ENCODE measurements around the gene MT1A. TPM values are rescaled to one million over a fixed set of nuclear protein-coding genes. Genes with fewer than 3 reads are reported as not detected.

Gene MT1A
- total and polyA plus RNA-seq, 2 donors (not counting 3 experiments of a cell fraction or from before 2014, with no cell fraction given) = 6.5 to 8.4 TPM

DNA sequence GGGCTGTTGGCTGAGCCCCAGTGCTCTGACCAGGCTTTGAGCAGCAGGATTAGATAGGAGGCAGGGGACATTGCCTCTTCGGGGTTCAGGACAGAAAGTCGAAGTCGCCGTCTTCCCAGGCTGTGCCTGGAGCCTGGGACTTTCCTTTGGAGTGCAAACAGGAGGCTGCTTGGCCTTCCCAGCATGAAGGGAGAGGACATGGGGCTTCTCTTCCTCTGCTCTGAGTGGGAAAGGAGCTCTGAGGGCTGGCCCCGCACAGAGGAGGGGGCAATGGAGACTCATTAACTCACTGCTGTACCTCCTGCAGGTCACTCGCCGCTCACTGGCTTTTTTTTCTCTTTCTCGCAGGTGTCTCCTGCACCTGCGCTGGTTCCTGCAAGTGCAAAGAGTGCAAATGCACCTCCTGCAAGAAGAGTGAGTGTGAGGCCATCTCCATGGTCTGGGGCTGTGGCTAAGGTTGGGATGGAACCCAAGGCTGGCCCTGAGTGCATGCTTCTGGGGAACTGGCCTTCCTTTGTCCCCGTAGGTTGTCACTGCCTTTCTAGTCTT lies 19.9 kb downstream of the MT1A start:
- Histone ChIP-seq H3K4me3 (replicated peaks in 1 of 3; ENCODE audit: insufficient read depth in 1 of 3, low read depth in 1 of 3, low read length in 3 of 3) (peak overlapping the region in 2 of 3 experiments; percentile 36 to 65), H3K9ac (replicated peaks; ENCODE audit: extremely low read depth, insufficient read depth, low read length) (no peak overlapping the region), H3K27ac (ENCODE audit: insufficient read depth, low read depth, low read length) (no peak overlapping the region), H3K79me2 (ENCODE audit: control insufficient read depth, insufficient read depth, low read length) (no peaks in the 10 kb centered on the region), H4K20me1 (replicated peaks; ENCODE audit: control insufficient read depth, extremely low read depth, insufficient read depth, low read length) (no peaks in the 10 kb centered on the region), H3K4me1 (ENCODE audit: control insufficient read depth, extremely low read depth, insufficient read depth, low read length) (peaks cover 13% of the 10 kb centered on the region), H3K4me2 (ENCODE audit: insufficient read depth, low read length) (peak overlapping the region; percentile 81), H2AFZ (ENCODE audit: low read depth, low read length) (peak overlapping the region; percentile 90), H3K36me3 (ENCODE audit: control insufficient read depth in 2 of 2, extremely low read depth in 1 of 2, insufficient read depth in 2 of 2, low read length in 2 of 2) (no peaks in the 10 kb centered on the region), H3K9me3 (replicated peaks; ENCODE audit: control insufficient read depth, insufficient read depth, low read length) (no peaks in the 10 kb centered on the region), H3K27me3 (ENCODE audit: control insufficient read depth in 2 of 2, insufficient read depth in 2 of 2, low read length in 2 of 2) (peaks cover 40 to 44% of the 10 kb centered on the region in 2 experiments), H3K9me1 (replicated peaks; ENCODE audit: control insufficient read depth, extremely low read depth, insufficient read depth, low read length) (no peaks in the 10 kb centered on the region)
- POLR2A ChIA-PET = no interaction called here
- no peak for TF ChIP-seq POLR2AphosphoS5 (IDR thresholded peaks at IDR 0.05; ENCODE audit: insufficient read depth, low read depth, low read length)
- TF ChIP-seq GATA2 (IDR thresholded peaks at IDR 0.05; ENCODE audit: insufficient read depth, insufficient read length, low read depth, low read length) = no peak
- TF ChIP-seq MYC (IDR thresholded peaks at IDR 0.05; ENCODE audit: low read depth, low read length) = no peak
- no peak for TF ChIP-seq FOS (IDR thresholded peaks at IDR 0.05; ENCODE audit: borderline replicate concordance, insufficient read depth, low read length)
- no peak for TF ChIP-seq EZH2 (IDR thresholded peaks at IDR 0.05; ENCODE audit: borderline replicate concordance, low read depth, low read length, severe bottlenecking)
- no peak for TF ChIP-seq JUN (IDR thresholded peaks at IDR 0.05; ENCODE audit: borderline replicate concordance, insufficient read depth, insufficient read length, low read depth)
- TF ChIP-seq, protein P1, sequence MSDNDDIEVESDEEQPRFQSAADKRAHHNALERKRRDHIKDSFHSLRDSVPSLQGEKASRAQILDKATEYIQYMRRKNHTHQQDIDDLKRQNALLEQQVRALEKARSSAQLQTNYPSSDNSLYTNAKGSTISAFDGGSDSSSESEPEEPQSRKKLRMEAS (IDR thresholded peaks at IDR 0.05; ENCODE audit: insufficient read depth, insufficient read length) = no peak
- no TSS peak for BruUV-seq (replicated peaks)
- FAIRE-seq = no peak
- no peak for DNase-seq (ENCODE audit: low read depth, low spot score)
- CTCF ChIA-PET = no interaction called here
- intact Hi-C loops (cut with micrococcal nuclease) (loop anchor here (2.0 kb wide), 1 partner anchor 24 kb away; no protein-coding TSS in a partner anchor), dilution Hi-C loops (cut with MboI; ENCODE audit: extremely low pct_ligation_motif_present, low sequenced_read_pairs) (no loop called here)
